ENCODE measurements around the gene LONRF2. TPM values are rescaled to one million over a fixed set of nuclear protein-coding genes. Genes with fewer than 3 reads are reported as not detected.

Gene LONRF2
- total RNA-seq, 2 experiments from 2014 or later, result 0.02 TPM; not detected in 1

DNA sequence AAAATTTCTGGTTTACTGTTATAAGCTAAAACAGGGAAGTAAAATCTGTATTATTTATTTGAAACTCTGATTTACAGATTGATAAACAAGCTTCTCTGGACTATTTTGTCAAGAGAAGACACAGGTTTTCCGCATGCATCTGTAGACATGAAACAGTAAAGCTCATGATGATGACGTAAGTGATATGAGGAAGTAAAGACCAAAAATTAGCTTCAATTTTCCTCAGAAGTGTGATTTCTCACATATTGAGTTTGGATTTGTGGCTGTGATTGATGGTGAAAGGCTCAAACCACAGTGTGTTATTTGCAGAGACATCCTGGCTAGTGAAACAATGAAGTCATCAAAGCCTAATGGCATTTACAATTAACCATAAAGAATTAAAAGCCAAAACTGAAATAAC lies 12.6 kb upstream of the LONRF2 start:
- DNase-seq, result no peak
- ChIA-PET CTCF (interaction anchor here (1.8 kb wide), 1 partner anchor 46 kb away, joined by 6 read pairs; no protein-coding TSS in a partner anchor), POLR2A (no interaction called here)
- peaks cover 13% of the 10 kb centered on the region for H3K27me3 Mint-ChIP-seq
- no peaks in the 10 kb centered on the region for H3K36me3 Mint-ChIP-seq
- H3K27ac Mint-ChIP-seq, result no peak overlapping the region
- H3K4me1 Mint-ChIP-seq (ENCODE audit: low read depth), result no peaks in the 10 kb centered on the region
- no peak overlapping the region for H3K4me3 Mint-ChIP-seq
- no peaks in the 10 kb centered on the region for H3K9me3 Mint-ChIP-seq
- intact Hi-C loops (cut with micrococcal nuclease), result no loop called here

- Mint-ChIP-seq H3K4me1 (ENCODE audit: low read depth) (no peaks in the 10 kb centered on the region), H3K27ac (no peak overlapping the region), H3K9me3 (no peaks in the 10 kb centered on the region), H3K27me3 (peaks cover 24% of the 10 kb centered on the region), H3K36me3 (no peaks in the 10 kb centered on the region), H3K4me3 (no peak overlapping the region)
- POLR2A ChIA-PET, result no interaction called here
- intact Hi-C loops (cut with micrococcal nuclease), result no loop called here
- no peak for DNase-seq
- CTCF ChIA-PET, result no interaction called here
Observed at GRCh38 chr2:100327742-100328141, 5.4 kb upstream of the LONRF2 start.

DNA sequence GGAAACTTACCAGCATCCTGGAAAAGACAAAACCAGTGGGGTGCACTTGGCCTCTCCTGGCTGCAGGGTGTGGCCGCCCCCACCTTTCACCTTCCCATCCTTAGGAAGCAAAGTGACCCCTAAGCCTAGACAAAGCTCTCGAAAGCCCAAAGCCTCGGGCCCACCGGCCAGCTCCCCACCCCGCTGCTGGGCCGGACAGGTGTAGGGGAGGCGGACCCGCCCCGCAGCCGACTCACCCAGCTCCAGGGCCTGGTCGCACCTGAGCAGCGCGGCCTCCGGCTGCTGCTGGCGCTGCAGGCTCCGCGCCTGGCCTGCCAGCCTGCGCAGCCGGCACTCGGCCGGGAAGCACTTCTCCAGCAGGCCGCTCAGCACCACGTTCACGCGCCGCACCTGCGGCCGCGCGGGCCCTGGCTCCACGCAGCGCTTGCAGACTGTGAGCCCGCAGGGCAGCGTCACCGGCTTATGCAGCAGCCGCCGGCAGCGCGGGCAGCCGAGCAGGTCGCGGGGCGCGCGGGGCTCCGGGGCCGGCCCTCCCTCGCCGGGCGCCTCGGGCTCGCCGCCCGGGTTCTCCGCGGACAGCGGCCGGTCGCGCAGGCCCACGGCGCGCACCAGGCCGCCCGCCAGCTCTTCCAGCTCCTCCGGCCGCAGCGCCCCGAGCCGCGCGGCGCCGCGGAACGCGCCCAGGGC lies 979 bp downstream of the LONRF2 start:
- peaks cover 3% of the 10 kb centered on the region for H3K36me3 Mint-ChIP-seq
- DNase-seq, result peak; percentile 18
- CTCF ChIA-PET, result interaction anchor here (1.9 kb wide), 1 partner anchor 59 kb away, joined by 5 read pairs; no protein-coding TSS in a partner anchor
- H3K27ac Mint-ChIP-seq, result no peak overlapping the region
- H3K4me3 Mint-ChIP-seq, result no peak overlapping the region
- peaks cover 17% of the 10 kb centered on the region for H3K9me3 Mint-ChIP-seq
- intact Hi-C loops (cut with micrococcal nuclease), result no loop called here
- H3K4me1 Mint-ChIP-seq (ENCODE audit: low read depth), result peaks cover 3% of the 10 kb centered on the region
- POLR2A ChIA-PET, result interaction anchor here (0.6 kb wide), 1 partner anchor 59 kb away, joined by 3 read pairs; no protein-coding TSS in a partner anchor
- peaks cover 45% of the 10 kb centered on the region for H3K27me3 Mint-ChIP-seq

DNA sequence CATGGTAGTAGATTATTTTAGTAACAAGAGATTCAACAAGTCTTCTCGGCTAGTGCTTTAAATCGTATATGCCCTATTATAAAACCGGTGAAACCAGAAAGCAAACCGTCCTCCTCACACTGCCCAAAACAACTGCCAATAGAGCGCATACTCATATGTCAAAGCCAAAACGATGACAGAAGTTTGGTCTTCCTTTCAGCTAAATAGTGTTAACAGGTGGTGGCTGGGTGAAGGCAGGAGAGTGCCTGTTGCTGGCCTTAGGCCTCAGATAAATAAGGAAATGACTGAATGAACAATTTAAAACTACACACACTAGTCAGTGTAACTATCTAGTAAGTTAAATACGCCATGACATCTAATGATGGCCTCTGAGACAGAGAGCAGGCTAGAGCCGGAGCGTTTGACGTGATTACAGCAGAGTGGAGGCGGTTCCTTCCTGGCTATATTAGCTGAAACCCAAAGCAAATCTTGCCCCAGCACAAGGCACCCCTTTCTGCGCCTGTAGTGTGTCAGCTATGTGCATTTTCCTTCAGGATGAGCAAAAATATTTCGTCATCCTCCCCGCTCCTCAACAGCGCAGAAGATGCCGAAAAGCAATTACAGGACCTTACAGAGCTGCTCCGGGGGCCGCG lies 1.6 kb downstream of the LONRF2 start:
- H3K27me3 Mint-ChIP-seq, result peaks cover 48% of the 10 kb centered on the region
- H3K4me1 Mint-ChIP-seq (ENCODE audit: low read depth), result peaks cover 3% of the 10 kb centered on the region
- no peak for DNase-seq
- H3K36me3 Mint-ChIP-seq, result peaks cover 3% of the 10 kb centered on the region
- intact Hi-C loops (cut with micrococcal nuclease), result no loop called here
- H3K4me3 Mint-ChIP-seq, result no peak overlapping the region
- H3K27ac Mint-ChIP-seq, result no peak overlapping the region
- CTCF ChIA-PET, result interaction anchor here (1.9 kb wide), 1 partner anchor 58 kb away, joined by 5 read pairs; no protein-coding TSS in a partner anchor
- H3K9me3 Mint-ChIP-seq, result peaks cover 17% of the 10 kb centered on the region
- POLR2A ChIA-PET, result no interaction called here

DNA sequence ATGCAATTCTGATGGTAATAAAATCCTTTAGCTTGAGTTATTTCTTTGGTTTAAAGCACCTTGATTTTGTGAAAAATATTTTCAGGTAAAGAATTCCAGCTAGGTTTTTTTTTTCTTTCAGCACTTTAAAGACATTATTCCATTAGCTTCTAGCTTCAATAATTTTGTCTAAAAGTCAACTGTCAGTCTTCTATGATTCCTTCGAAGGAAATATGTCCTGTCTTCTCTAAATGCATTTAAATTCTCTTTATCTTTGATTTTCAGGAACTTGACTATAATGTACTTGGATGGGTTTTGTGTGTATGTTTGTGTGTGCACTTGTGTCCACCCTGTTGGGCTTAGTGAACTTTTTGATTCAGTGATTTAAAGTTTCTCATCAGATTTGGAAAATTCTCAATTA lies 4.7 kb downstream of the LONRF2 start:
- DNase-seq, result no peak
- ChIA-PET CTCF (interaction anchor here (1.2 kb wide), 1 partner anchor 64 kb away, joined by 3 read pairs; no protein-coding TSS in a partner anchor), POLR2A (no interaction called here)
- intact Hi-C loops (cut with micrococcal nuclease), result no loop called here
- Mint-ChIP-seq H3K36me3 (peaks cover 3% of the 10 kb centered on the region), H3K27ac (no peak overlapping the region), H3K4me3 (no peak overlapping the region), H3K4me1 (ENCODE audit: low read depth) (peaks cover 3% of the 10 kb centered on the region), H3K9me3 (peaks cover 17% of the 10 kb centered on the region), H3K27me3 (peaks cover 38% of the 10 kb centered on the region)

- H3K4me1 Mint-ChIP-seq (ENCODE audit: low read depth), result no peaks in the 10 kb centered on the region
- POLR2A ChIA-PET, result no interaction called here
- H3K27me3 Mint-ChIP-seq, result peaks cover 13% of the 10 kb centered on the region
- no peaks in the 10 kb centered on the region for H3K9me3 Mint-ChIP-seq
- H3K4me3 Mint-ChIP-seq, result no peak overlapping the region
- CTCF ChIA-PET, result no interaction called here
- no peak for DNase-seq
- intact Hi-C loops (cut with micrococcal nuclease), result no loop called here
- no peaks in the 10 kb centered on the region for H3K36me3 Mint-ChIP-seq
- H3K27ac Mint-ChIP-seq, result no peak overlapping the region
Observed at GRCh38 chr2:100309973-100310719, 12.2 kb downstream of the LONRF2 start.

DNA sequence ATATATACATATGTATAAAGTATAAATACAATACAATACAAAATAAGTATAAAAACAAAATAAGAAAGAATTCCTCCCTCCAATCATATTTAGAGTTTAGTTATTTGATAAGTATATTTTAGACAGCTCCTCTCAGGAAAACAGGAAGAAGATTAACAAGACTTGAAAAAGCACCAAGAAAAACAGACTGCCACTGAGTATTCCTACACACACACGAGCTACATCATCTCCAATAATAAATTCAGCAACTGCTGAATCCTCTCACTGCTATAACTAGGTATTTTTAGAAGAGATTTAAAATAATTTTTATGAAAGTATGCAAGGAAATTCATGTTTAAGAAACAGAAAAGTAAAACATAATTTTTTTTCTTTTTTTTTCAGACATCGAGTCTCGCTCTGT lies 13.0 kb downstream of the LONRF2 start:
- H3K9me3 Mint-ChIP-seq, result no peaks in the 10 kb centered on the region
- H3K27ac Mint-ChIP-seq, result no peak overlapping the region
- ChIA-PET POLR2A (no interaction called here), CTCF (interaction anchor here (0.7 to 0.9 kb wide), 2 partner anchors 23 to 87 kb away, joined by 3 read pairs; no protein-coding TSS in a partner anchor)
- H3K4me3 Mint-ChIP-seq, result no peak overlapping the region
- H3K4me1 Mint-ChIP-seq (ENCODE audit: low read depth), result no peaks in the 10 kb centered on the region
- H3K36me3 Mint-ChIP-seq, result no peaks in the 10 kb centered on the region
- intact Hi-C loops (cut with micrococcal nuclease), result no loop called here
- DNase-seq, result no peak
- H3K27me3 Mint-ChIP-seq, result peaks cover 9% of the 10 kb centered on the region

- Mint-ChIP-seq H3K4me3 (no peak overlapping the region), H3K9me3 (no peaks in the 10 kb centered on the region), H3K4me1 (ENCODE audit: low read depth) (no peaks in the 10 kb centered on the region), H3K36me3 (no peaks in the 10 kb centered on the region), H3K27me3 (peaks cover 11% of the 10 kb centered on the region), H3K27ac (no peak overlapping the region)
- no peak for DNase-seq
- intact Hi-C loops (cut with micrococcal nuclease), result no loop called here
- CTCF ChIA-PET, result no interaction called here
- POLR2A ChIA-PET, result no interaction called here
Observed at GRCh38 chr2:100303744-100304143, 18.6 kb downstream of the LONRF2 start.

DNA sequence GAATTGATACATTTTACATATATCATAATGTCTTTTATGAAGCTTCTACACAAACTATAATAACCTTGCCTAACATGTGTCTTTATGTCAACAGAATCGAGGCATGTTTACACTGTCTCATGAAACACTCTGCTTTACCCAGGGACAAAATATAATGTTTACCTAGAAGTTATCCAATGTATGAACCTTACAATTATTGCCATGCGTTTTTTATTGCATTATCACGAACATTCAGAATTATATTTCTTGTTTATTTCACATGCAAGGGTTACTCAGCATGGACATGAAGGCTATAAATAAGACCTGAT lies 19.8 kb downstream of the LONRF2 start:
- peaks cover 16% of the 10 kb centered on the region for H3K27me3 Mint-ChIP-seq
- H3K4me1 Mint-ChIP-seq (ENCODE audit: low read depth), result no peaks in the 10 kb centered on the region
- POLR2A ChIA-PET, result no interaction called here
- intact Hi-C loops (cut with micrococcal nuclease), result no loop called here
- no peak for DNase-seq
- no peaks in the 10 kb centered on the region for H3K36me3 Mint-ChIP-seq
- H3K9me3 Mint-ChIP-seq, result no peaks in the 10 kb centered on the region
- no peak overlapping the region for H3K4me3 Mint-ChIP-seq
- no peak overlapping the region for H3K27ac Mint-ChIP-seq
- CTCF ChIA-PET, result interaction anchor here (1.2 to 1.8 kb wide), 3 partner anchors 9 to 79 kb away, joined by 3 to 7 read pairs (median 4); no protein-coding TSS in a partner anchor

DNA sequence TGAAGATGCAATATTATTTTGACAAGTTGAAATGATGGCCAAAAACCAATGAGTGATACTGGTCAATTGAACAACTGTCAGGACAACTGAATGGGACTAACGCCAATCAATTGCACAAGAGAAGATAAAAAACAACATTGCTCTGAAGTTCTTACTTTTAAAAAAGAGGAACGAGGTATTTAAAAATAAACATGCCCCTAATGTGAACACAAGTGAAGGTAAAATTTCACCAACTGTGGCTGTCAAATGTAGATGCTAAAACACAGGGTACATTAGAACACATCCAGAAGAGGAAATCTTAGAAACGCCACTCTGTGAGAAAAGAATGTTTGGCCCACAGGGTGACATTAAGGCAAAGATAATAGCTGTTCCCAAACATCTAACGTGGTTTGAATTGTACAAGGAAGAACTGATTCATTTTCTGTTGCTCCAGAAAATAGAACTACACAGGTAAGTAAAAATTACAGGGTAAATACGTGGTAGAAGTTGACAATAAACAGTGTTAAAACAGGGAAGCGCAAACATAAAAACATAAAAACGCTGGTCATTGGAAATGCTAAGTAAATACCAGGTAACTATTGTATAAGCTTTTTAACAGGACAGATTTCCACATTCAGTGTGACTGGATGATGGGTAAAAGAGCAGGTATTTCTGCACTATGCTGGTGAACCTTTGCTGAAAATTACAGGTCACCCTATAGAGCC lies 20.3 kb downstream of the LONRF2 start:
- Mint-ChIP-seq H3K27me3 (peaks cover 16% of the 10 kb centered on the region), H3K9me3 (no peaks in the 10 kb centered on the region), H3K4me3 (no peak overlapping the region), H3K4me1 (ENCODE audit: low read depth) (no peaks in the 10 kb centered on the region), H3K27ac (no peak overlapping the region), H3K36me3 (no peaks in the 10 kb centered on the region)
- ChIA-PET POLR2A (no interaction called here), CTCF (interaction anchor here (1.2 to 1.8 kb wide), 3 partner anchors 8 to 79 kb away, joined by 3 to 7 read pairs (median 4); no protein-coding TSS in a partner anchor)
- DNase-seq, result no peak
- intact Hi-C loops (cut with micrococcal nuclease), result no loop called here

GRCh38 chr2:100299548-100299947 lies 22.8 kb downstream of the LONRF2 start:
- POLR2A ChIA-PET, result no interaction called here
- intact Hi-C loops (cut with micrococcal nuclease), result no loop called here
- Mint-ChIP-seq H3K27me3 (peaks cover 11% of the 10 kb centered on the region), H3K27ac (no peak overlapping the region), H3K4me1 (ENCODE audit: low read depth) (no peaks in the 10 kb centered on the region), H3K4me3 (no peak overlapping the region), H3K9me3 (no peaks in the 10 kb centered on the region), H3K36me3 (no peaks in the 10 kb centered on the region)
- CTCF ChIA-PET, result interaction anchor here (1.0 kb wide), 1 partner anchor 82 kb away, joined by 3 read pairs; no protein-coding TSS in a partner anchor
- DNase-seq, result no peak

- no peaks in the 10 kb centered on the region for H3K4me1 Mint-ChIP-seq (ENCODE audit: low read depth)
Observed at GRCh38 chr2:100297511-100297910, 24.8 kb downstream of the LONRF2 start.

More at GRCh38 chr2:100297511-100297910, 24.8 kb downstream of the LONRF2 start:
- Mint-ChIP-seq H3K9me3 (no peaks in the 10 kb centered on the region), H3K4me3 (no peak overlapping the region), H3K27me3 (peaks cover 12% of the 10 kb centered on the region), H3K27ac (no peak overlapping the region), H3K36me3 (no peaks in the 10 kb centered on the region)
- POLR2A ChIA-PET, result no interaction called here
- intact Hi-C loops (cut with micrococcal nuclease), result no loop called here
- CTCF ChIA-PET, result interaction anchor here (1.3 to 1.7 kb wide), 2 partner anchors 35 to 84 kb away, joined by 3 to 5 read pairs; no protein-coding TSS in a partner anchor
- no peak for DNase-seq
